RWPE2 (cell line): ENCODE measurements around the gene PIK3C2B.
A peak's percentile ranks its signal among the peaks of the same experiment; 100 is the strongest.

Source experiments
- ATAC-seq: fragments of 200-7000 bp; cut with Tn5 transposase; 3 replicates; pipeline ENCODE4 v1.9.1; 2021; ENCODE audit warnings: low read depth
- DNase-seq: peaks from one replicate; pipeline ENCODE4 v3.0.0-alpha.2; 2020; ENCODE audit warnings: low spot score
- H3K27ac ChIP-seq: fragments of 450-650 bp; 2 replicates; pipeline ENCODE4 v1.5.1; 2017; ENCODE audit warnings: mild to moderate bottlenecking; ENCODE audit not compliant: poor library complexity, severe bottlenecking
- H3K27me3 ChIP-seq: fragments of 250-450 bp; sonication (Bioruptor Pico); 2 replicates; pipeline ENCODE4 v1.5.1; 2021; ENCODE audit warnings: mild to moderate bottlenecking, moderate library complexity; ENCODE audit not compliant: insufficient read depth, poor library complexity, severe bottlenecking
- H3K36me3 ChIP-seq: fragments of 250-450 bp; sonication (Bioruptor Pico); 2 replicates; pipeline ENCODE4 v1.5.1; 2020; ENCODE audit warnings: low read depth, mild to moderate bottlenecking, moderate library complexity
- H3K4me1 ChIP-seq: fragments of 250-450 bp; sonication (Bioruptor Pico); 2 replicates; pipeline ENCODE4 v1.5.1; 2021; ENCODE audit warnings: mild to moderate bottlenecking, moderate library complexity; ENCODE audit not compliant: insufficient read depth, poor library complexity, severe bottlenecking
- H3K4me3 ChIP-seq: fragments of 250-450 bp; sonication (Bioruptor Pico); 2 replicates; pipeline ENCODE4 v1.5.1; 2021; ENCODE audit warnings: mild to moderate bottlenecking, moderate library complexity; ENCODE audit not compliant: severe bottlenecking
- H3K9me3 ChIP-seq: fragments of 250-450 bp; sonication (Bioruptor Pico); 2 replicates; pipeline ENCODE4 v1.5.1; 2021; ENCODE audit warnings: mild to moderate bottlenecking, moderate library complexity; ENCODE audit not compliant: severe bottlenecking
- CTCF ChIP-seq: fragments of 450-650 bp; IDR thresholded peaks from one replicate; pipeline ENCODE4 v1.5.1; 2017; ENCODE audit warnings: mild to moderate bottlenecking, moderate library complexity; ENCODE audit not compliant: poor library complexity, severe bottlenecking

PIK3C2B gene

GRCh38 chr1:204449678-204450280 is 44.8 kb downstream of the PIK3C2B start:
- H3K4me1 ChIP-seq: peaks cover 7% of the 10 kb centered on the region
- DNase-seq (no peak), ATAC-seq (no peak)
- H3K4me3 ChIP-seq: no peak overlapping the region
- no peaks in the 10 kb centered on the region for H3K36me3 ChIP-seq
- H3K27ac ChIP-seq: no peak overlapping the region
- H3K9me3 ChIP-seq: no peaks in the 10 kb centered on the region
- no peaks in the 10 kb centered on the region for H3K27me3 ChIP-seq
- TF ChIP-seq CTCF: no peak

DNA sequence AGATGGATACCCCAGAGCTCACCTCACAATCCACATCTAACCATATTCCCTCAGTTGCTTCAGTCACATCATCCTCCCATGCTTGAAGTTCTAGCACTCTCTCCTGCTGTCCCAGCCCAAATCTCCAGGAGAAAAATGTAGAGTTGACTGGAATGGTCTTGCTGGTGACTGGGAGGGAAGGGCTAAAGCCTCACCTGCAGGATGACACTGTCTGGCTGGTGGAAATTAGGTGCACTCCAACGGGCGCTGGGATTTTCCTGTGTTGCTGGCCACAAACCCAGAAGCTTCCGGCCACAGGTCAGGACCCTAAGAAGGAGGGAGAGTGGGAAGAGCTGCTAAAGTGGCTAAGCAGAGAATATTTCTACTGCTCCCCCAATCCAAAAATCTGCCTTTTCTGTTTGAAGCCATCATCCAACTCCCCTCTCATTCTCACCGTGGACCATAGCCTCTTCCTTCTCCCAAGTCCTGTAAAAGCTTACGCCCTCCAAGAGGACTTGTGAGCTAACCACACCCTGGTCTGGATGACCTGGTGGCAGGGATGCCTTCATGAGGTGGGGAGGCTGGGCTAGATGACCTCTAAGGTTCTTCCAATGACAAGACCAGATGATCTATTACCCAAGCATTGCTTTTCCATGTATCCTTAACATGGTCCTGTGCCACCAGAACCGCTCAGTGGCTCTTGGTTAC is 45.5 kb downstream of the PIK3C2B start:
- H3K4me1 ChIP-seq: peaks cover 10% of the 10 kb centered on the region
- H3K27me3 ChIP-seq: no peaks in the 10 kb centered on the region
- H3K36me3 ChIP-seq: no peaks in the 10 kb centered on the region
- H3K9me3 ChIP-seq: no peaks in the 10 kb centered on the region
- no peak for DNase-seq
- no peak overlapping the region for H3K4me3 ChIP-seq
- H3K27ac ChIP-seq: peak overlapping the region; percentile 11
- ATAC-seq: no peak
- TF ChIP-seq CTCF: no peak

DNA sequence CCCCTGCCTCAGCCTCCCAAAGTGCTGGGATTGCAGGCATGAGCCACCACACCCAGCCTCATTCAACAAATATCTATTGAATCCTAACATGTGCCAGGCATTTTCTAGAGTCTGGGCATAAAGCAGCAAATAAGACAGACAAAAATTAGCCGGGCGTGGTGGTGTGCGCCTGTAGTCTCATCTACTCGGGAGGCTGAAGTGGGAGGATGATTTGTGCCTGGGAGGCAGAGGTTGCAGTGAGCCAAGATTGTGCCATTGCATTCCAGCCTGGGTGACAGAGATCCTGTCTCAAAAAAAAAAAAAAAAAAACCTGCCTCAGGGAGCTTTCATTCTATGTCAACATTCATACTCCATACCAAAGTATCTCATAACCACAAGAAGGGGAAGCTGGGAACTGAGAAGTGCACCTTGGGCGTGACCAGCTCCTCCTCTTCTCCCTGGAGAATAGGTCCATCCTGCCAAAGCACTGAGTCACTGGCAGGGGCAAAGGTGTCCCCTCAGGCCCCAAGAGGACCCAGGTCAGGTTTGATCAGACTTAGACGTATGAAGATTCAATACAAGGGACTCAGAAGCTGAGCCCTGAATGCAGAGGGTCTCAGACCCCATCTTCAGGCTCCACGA is 46.2 kb downstream of the PIK3C2B start:
- H3K9me3 ChIP-seq: no peaks in the 10 kb centered on the region
- H3K4me3 ChIP-seq: no peak overlapping the region
- H3K4me1 ChIP-seq: peaks cover 17% of the 10 kb centered on the region
- TF ChIP-seq CTCF: no peak
- H3K27ac ChIP-seq: peak overlapping the region; percentile 11
- 0 out of 2 replicates have a peak, but pooled peaks cover 2% of the 10 kb centered on the region for H3K36me3 ChIP-seq
- no peaks in the 10 kb centered on the region for H3K27me3 ChIP-seq
- DNase-seq (no peak), ATAC-seq (peak; percentile 50)

DNA sequence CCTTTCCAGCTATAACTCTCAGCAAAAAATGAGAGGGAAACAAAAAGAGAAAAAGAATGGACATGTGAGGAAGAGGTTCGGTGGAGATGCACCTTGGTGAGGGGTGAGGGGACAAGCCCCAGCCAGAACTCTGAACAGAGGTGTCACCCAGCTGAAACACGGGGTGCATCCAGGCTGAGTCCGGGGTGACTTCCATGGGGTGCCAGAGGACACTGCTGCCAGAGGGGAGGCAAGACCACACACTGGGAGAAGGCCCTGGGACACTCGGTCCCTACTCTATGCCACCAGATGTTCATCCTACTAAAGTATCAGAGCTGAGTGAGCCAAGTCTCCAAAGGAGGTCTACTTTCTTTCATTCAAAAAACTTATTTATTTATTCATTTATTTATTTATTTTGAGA is 46.9 kb downstream of the PIK3C2B start:
- no peak for DNase-seq
- no peak for TF ChIP-seq CTCF
- H3K27me3 ChIP-seq: no peaks in the 10 kb centered on the region
- H3K9me3 ChIP-seq: no peaks in the 10 kb centered on the region
- no peak overlapping the region for H3K4me3 ChIP-seq
- no peak overlapping the region for H3K27ac ChIP-seq
- no peak for ATAC-seq
- peaks cover 6% of the 10 kb centered on the region; the same call in 1 of the 2 replicates for H3K36me3 ChIP-seq
- H3K4me1 ChIP-seq: peaks cover 24% of the 10 kb centered on the region
